ENCODE data around the gene ADRM1.

The ADRM1 gene

GRCh38 chr20:62326959-62327725, 24.3 kb downstream of the ADRM1 start:
- DNase-seq = no peak

DNA sequence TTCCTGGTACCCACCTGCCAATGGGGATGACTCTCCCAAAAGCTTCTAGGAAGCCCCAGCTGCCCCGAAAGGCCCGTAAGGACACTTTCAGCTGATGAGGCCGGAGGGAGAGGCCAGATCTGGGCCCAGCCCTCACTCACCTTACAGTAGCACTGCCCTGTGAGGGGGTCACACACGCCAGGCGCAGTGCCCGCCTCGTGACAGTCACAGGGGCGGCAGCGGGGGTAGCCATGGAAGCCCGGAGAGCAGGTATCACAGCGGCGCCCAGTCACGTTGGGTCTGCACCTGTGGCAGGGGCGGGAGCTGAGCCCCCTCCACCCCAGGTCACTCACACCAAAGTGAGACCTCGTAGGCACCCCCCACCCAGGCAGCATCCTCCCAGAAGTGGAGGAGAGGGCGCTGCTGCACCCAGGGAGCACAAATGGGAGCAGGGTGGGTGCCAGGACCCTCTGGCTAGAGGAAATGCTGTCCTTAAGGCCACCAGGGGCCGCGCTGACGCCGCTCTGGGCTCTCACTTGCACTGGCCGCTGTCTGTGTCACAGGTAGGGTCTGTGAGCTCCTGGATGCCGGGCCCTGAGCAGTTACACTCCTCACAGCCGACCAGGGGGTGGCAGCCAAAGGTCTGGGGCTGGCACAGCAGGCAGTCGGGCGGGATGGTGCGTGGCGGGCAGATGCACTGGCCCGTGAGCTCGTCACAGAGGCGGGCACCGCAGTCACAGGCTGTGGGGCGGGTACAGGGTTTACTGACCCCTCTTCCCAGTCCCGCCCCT, 25.1 kb downstream of the ADRM1 start:
- no peak for DNase-seq

DNA sequence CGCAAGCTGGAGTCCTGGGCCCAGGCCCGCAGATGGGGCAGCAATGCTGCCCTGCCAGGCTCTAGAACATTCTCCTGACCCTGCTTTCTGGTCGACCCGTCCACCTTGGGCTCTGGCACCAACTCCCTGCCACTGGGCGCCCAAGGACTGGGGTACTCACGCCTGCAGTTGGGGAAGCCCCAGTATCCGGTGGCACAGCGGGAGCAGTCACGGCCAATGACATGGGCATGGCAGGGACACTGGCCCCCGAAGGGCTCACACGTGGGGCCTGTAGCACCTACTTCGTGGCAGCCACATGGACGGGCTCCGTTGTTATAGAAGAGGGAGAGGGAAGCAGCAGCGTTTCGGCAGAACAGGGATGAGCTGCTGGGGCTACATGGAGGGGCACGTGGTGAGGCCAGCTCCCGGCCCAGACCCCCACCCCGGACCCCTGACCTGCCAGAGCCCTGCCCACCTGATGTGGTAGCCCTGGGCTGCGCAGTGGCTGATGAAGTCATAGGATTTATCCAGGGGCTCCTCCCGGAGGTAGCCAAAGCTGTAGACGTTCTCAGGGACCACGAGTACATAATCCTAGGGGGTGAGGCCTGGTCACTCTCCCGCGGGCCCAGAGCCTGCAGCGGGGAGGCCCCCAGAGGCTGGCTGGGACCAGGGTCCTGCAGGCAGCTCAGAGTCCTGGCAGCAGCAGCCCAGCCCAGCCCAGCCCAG, 26.0 kb downstream of the ADRM1 start:
- no peak for DNase-seq

DNA sequence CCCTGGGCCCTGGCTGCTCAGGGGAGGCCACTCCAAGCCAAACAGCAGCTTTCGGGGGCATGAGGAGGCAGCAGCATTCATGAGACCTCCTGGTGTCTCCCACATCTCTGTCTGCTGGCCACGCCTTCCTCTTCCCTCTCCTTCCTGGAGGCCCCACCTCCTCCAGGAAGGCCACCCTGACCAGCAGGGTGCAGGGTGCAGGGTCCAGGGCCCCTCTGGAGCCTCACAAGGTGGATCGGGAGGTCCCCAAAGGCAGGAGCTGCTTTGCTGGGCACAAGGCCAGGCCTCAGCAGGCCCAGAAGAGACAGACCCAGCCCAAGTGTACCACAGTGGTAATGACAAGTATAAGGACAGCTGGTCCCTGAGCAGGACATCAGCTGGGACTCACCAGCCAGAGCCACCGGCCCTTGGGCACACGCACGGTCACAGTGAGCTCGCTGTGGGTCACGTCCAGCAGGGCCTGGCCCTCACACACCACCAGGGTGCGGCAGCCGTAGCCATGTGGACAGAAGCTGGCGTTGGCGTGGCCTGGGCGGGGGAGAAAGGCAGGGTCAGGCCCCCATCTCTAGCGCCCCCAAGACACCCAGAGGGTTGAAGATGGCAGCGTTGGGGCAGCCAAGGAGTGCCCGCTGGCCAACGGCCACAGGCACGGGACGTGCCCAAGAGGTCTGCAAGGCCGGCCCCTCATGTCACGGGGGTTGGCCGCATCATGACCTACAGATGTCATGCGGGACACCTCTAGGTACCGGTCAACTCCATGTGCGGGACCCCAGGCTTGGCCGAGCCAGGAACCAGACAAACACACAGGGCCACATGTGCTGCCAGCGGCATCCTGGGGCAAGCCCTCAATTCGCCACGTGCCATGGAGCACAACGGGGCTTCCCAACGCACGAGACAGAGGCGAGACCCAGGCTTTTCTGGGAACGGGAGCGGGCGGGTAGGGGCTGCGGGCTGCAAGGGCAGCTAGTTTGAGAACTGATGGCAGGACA, 26.9 kb downstream of the ADRM1 start:
- DNase-seq = no peak

DNA sequence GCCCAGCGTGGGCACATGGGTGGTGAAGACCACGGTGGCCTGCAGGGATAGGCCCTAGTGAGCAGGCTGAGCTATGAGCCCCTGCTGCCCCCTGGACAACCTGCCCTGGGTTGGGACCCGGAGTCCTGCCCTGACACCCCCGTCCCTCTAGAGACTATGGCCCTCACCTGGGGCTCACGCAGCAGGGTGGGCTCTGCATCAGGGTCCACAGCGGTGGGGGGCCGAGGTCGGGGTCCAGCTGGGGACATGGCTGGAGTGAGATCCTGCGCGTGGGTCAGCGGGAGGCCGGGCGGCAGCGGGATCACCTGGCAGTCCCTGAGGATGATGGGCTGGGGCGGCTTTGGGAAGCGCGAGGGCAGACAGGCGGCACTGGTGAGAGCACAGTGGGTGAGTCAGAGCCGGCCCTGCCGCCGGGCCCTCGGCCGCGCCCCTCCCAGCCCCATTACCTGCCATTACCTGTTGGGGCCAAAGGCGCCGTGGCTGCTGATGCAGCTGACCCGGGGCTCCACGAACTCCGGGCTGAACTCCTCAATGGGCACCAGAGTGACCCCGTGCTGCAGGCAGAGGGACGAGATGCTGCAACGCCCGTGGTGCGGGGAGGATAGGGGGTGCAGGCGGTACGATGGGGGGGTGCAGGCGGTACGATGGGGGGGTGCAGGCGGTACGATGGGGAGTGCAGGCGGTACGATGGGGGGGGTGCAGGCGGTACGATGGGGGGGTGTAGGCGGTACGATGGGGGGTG, 27.9 kb downstream of the ADRM1 start:
- DNase-seq = no peak

GRCh38 chr20:62331347-62331746, 28.6 kb downstream of the ADRM1 start:
- DNase-seq = no peak

DNA sequence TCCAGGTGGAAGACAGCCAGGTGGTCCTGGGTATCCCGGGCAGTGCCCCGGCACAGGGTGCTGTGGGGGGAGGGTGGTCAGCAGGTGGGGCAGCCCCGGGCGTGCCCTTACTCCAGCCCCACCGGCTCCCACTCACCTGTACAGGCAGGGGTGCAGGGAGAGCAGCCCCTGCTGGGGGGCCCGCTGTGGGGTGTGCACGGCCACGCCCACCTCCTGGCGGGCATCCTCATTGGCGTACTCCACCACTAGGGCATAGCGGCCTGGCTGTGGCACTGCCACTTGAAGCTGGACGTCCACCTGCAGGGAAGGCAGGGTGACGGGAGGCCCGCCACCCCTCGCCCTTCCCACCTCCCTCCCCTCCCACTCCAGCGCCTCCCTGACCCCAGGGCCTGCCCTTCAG, 29.6 kb downstream of the ADRM1 start:
- DNase-seq = no peak

DNA sequence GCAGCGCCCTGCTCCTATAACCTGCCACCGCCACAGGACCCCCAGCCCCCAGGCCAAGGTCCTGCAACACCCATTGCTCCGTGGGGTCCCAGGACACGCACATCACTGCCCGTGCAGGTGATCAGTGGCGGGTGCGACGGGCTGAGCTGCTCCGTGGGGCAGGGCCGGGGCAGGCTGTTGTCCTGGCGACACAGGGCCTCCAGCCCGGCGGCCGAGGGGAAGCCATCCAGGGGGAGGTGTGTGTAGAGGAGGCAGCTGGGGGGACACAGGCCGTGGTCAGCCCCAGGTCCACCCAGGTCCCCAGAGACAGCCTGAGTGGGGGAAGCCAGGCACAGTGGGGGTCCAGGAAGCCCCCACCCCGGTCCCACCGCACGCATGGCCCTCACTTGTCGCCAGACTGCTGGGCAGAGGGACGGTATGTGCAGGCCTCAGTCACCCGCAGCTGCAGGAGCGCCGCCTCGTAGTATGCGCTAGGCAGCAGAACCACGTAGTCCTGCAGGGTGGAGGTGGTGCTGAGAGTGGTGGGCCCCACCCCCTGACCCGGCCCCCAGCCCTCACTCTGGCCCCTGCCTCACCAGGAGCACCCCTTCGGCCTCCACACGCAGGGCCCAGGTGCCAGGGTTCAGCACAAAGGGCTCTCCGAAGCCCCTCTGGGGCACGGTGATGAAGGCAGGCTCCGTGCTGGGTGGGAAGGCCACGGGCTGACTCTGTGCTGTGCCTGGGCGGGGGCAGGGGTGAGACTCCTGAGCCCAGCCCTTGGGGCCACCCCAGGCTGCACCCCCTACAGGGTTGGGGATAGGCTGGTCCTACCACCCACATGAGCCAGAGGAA, 30.4 kb downstream of the ADRM1 start:
- no peak for DNase-seq

- DNase-seq = no peak
Observed at GRCh38 chr20:62333820-62334595, 31.2 kb downstream of the ADRM1 start.

GRCh38 chr20:62334881-62335280, 32.1 kb downstream of the ADRM1 start:
- DNase-seq = no peak

DNA sequence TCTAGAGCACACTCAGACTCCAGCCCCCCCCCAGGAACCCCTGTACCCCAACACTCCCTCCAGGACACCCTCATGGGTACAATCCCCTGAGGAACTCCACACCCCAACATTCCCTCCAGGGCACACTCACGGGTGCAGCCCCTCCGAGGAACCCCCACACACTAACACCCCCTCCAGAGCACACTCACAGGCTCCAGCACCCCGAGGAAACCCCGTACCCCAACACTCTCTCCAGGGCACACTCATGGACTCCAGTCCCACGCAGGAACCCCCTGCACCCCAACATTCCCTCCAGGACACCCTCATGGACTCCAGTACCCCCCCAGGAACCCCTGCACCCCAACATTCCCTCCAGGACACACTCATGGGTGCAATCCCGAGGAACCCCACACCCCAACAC, 32.7 kb downstream of the ADRM1 start:
- no peak for DNase-seq

DNA sequence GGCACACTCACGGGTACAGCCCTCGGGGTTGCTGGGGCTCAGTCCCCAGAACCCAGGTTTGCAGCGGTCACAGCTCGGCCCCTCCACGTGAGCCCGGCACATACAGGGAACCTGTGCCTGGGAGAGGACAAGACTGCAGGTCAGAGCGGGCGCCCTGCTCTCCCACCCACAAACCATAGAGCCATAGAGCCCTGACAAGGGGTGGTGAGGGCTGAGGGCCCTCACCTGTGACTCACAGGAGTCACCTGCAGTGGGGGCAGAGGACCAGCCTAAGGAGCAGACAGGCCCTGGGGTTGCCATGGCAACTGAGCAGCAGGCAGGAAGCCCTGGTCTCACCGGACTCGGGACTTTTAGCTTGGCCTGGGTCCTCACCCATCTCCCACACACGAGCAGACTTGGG, 33.5 kb downstream of the ADRM1 start:
- no peak for DNase-seq

DNA sequence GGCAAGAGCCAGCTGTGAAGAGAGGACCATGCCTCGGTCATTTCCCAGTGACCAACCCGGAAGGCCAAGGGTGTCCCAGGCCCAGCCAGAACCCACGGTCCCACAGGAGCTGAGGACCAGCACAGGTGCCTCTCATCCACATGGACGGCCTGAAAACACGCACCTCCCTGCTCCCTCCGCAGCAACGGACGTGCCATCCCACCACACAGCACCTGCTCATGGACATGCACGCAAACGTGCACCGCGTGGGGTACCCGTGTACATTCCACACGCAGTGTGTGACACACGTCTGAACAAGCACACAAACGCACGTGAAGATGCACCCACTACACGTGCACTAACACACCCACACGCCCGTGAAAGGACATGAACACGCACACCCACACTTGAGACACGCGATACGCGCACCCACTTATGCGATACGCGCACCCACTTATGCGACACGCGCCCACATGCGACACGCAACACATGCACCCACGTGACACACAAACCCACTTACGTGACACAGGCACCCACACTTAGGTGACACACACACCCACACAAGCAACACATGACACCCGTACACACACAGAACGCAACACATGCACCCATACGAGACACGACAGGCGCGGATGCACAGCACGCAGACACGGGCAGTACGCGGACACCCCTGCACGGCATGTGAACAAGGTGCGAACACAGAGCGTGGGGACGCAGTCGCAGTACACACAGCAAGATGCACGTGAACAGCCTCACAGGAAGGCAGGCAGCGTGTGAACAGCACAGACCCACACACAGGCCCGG, 34.2 kb downstream of the ADRM1 start:
- DNase-seq = no peak

DNA sequence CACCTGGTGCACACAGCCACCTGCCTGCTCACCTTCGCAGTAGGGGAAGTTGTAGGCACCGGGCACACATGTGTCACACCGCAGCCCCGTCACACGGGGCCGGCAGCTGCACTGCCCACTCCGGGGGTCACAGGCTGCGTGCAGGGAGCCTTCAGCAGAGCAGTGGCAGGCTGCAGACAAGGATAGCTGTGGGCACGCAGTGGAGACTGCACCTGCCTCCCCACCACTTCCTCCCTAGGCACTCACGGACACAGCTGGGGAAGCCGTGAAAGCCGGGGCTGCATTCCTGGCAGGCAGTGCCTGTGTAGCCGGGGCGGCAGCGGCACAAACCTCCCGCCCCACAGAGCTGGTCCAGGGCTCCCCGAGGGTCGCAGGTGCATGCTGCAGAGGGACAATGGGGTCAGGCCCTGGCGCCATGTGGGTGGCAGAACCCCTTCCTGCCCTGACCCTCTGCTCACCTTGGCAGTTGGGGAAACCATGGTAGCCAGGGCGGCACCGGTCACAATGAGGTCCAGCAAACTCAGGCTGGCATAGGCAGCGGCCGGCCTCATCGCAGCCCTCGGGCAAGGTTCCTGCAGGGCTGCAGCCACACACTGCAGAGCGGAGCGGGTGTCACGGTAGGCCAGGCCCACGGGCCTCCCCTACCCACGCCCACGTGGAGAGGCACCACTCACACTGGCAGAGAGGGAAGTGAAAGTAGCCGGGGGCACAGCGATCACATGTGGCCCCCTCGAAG, 34.9 kb downstream of the ADRM1 start:
- no peak for DNase-seq

GRCh38 chr20:62338294-62338620, 35.5 kb downstream of the ADRM1 start:
- DNase-seq = no peak

GRCh38 chr20:62339647-62340062, 36.9 kb downstream of the ADRM1 start:
- no peak for DNase-seq

- DNase-seq = no peak
Observed at GRCh38 chr20:62342910-62343309, 40.1 kb downstream of the ADRM1 start.

GRCh38 chr20:62344092-62344491, 41.3 kb downstream of the ADRM1 start:
- no peak for DNase-seq

DNA sequence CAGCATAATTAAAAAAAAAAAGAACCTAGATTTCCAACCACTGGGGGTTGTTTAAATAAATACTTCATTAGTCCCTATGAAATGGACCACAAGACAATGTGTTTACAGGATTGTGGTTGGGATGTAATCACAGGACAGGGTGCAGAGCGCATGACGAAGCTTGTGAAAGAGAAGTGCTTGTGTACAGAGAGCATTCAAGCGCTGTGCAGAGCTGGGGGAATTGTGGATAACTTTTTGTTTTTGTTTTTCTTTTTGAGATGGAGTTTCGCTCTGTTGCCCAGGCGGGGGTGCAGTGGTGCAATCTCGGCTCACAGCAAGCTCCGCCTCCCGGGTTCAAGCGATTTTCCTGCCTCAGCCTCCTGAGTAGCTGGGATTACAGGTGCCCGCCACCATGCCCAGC, 42.0 kb downstream of the ADRM1 start:
- no peak for DNase-seq

Measured in activated CD4-positive, alpha-beta T cell treated with anti-CD3 and anti-CD28 coated beads, Interleukin-2, amount 50 U/mL, for 4 hours (primary cell).